Hematopoietic multipotent progenitor cell treated with erythropoietin and hydrocortisone succinate and interleukin-3 and kit ligand, for 6 days (in vitro differentiated cells): ENCODE measurements around the gene FADS2.

Experiments
- DNase-seq: peaks from one replicate; pipeline ENCODE4 v3.0.0-alpha.2; 2015

The FADS2 gene

DNA sequence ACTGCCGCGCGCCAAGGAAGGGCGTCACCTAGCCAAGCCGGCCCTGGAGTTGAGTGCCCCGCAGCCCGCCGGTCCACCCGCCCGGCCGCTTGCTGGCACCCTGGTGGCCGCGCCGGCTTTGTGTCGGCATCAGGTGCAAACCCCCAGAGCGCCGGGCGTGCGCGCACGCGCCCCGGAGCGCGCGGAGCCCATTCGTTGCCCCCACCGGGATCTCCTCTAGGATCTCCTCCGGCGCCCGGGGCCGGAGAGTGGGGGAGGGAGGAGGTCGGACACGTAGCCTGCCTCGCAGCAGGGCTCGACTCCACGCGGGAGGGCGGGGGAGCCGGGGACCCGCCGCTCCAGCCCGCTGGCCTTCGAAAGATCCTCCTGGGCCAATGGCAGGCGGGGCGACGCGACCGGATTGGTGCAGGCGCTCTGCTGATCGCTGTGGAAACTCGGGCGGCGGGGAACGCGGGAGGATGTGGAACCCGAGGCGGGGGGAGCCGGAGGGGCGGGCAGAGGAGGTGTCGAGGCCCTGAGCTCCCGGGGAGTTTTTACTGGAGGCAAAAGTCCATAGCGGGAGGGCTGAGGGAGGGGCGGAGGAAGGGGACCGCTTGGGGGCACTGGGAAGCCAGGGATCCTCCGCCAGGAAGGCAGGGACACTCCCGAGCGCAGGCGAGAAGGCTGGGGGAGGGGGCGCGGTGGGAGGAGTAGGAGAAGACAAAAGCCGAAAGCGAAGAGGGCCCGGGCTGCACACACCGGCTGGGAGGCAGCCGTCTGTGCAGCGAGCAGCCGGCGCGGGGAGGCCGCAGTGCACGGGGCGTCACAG, at the start of gene FADS2:
Gene FADS2, plus strand, starts transcription at position 730 of the 808 bp plus-strand sequence. CDS start 91 bp downstream, outside the sequence.
- peak; percentile 99 for DNase-seq

- no peak for DNase-seq
Observed at GRCh38 chr11:61778357-61778886, 49.7 kb upstream of the FADS2 start.

DNA sequence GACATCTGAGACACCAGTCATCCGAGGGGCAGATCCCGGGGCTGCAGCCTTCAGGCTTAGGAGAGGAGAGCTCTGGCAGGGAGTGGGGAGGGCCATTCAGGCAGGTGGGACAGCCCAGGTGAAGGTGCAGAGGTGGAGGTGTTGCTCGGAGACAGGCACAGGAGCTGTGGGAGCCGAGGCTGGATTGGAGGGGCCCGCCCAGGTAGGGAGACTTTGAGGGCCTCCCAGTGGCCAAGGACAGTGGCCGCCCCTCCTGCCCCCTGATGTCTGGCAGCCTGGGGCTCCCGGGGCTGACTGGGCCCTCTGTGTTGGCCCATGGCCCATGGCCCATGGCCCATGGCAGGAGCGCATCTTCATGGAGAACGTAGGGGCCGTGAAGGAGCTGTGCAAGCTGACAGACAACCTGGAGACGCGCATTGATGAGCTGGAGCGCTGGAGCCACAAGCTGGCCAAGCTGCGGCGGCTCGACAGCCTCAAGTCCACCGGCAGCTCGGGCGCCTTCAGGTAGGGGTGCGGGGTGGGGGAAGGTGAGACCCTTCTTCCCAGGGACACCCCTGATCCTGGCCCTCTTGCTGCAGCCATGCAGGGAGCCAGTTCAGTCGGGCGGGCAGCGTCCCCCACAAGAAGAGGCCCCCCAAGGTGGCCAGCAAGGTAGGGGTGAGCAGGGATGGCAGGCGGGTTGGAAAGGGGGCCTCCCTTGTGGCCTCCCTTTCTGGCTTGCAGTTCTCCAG, 49.0 kb upstream of the FADS2 start:
- DNase-seq, result no peak

DNA sequence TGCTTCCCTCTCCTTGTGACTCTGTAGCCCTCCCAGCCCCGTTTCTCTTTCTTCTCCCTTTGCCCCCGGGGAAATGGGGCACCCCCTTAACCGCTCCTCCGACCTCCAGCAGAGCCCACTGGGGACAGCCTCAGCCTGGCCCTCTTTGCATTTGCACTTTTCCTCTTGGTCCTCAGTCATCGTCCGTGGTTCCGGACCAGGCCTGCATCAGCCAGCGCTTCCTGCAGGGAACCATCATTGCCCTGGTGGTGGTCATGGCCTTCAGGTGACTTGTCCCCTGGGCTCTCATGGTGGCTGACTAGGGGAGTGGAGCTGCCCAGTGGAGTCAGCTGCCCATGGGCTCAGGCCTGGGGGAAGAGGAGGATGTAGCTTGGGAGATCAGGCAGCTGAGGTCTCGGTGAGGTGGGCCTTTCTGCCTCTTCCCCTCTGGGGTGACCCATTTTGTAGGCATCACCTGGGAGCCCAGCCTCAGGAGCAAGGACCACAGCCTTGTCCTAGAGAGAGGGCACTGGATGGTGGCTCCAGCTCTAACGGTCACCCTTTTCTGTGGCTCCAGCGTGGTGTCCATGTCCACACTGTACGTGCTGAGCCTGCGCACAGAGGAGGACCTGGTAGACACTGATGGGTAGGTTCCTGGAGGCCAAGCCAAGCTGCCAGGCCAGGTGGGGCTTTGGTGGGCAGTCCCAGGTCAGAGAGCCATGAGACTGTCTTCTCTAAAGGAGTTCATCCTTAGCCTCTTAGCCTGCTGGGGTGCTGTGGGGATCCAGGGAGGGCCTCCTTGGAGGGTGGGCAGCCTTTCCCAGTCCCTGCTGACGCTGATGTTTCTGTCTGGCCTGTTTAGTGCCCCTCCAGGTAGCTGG, 48.2 kb upstream of the FADS2 start:
- DNase-seq, result no peak

- no peak for DNase-seq
Observed at GRCh38 chr11:61780581-61781162, 47.4 kb upstream of the FADS2 start.

DNA sequence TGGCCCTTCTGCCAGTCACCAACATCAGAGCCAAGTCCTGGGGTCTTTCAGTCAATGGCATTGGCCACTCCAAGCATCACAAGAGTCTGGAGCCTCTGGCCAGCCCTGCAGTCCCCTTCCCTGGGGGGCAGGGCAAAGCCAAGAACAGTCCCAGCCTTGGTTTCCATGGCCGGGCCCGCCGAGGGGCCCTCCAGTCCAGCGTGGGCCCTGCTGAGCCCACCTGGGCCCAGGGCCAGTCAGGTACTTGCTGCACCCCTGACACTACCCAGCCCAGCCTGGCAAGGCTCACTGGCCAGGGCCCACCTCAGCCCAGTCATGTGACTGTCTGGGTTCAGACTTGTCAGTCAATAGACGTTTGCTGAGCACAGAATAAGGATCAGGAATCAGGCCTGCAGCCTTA, 46.5 kb upstream of the FADS2 start:
- no peak for DNase-seq

GRCh38 chr11:61782299-61782698, 45.8 kb upstream of the FADS2 start:
- DNase-seq, result no peak

DNA sequence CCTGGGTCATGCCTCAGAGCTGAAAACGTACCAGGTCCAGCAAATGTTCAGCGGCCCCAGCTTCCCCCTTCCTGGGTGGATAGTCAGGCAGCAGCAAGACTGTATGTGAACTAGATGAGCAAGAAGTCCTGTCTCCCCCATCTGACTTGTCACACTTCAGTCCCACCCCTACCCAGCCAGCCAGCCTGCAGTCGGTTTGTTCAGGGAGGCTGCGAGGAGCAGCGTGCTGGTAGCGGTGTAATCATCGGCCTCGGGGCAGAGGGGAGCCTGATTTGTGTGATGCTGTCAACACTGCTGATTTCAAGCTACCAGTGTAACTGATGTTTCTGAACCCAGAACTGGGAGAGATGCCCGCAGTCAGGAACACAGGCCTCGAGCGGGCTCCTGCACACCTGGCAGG, 45.3 kb upstream of the FADS2 start:
- DNase-seq, result no peak

GRCh38 chr11:61783717-61784505, 44.2 kb upstream of the FADS2 start:
- no peak for DNase-seq

- DNase-seq, result no peak
Observed at GRCh38 chr11:61784506-61784805, 43.6 kb upstream of the FADS2 start.

DNA sequence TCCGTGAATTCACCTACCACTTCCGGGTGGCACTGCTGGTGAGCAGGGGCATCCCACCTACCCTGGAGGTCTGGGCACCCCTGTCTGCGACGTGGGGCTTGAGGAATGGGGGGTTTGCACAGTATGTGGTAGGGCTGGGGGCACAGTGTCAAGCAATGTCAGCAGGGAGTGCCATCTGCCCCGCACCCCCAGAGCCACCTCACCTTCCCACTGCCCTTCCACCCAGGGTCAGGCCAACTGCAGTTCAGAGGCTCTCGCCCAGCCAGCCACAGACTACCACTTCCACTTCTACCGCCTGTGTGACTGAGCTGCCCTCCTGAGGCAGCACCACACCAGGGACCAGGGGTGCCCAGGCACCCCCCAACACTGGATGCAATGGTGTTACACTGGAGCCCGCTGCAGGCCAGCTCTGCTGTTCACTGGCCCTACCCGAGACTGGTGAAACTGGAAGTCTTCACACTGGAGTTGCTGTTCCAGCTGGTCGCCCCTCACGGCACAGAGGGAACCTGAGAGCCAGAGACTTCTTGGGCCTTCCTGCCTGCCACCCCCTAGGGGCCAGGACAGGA, 42.2 kb upstream of the FADS2 start:
- DNase-seq, result no peak

GRCh38 chr11:61787928-61788491, 40.1 kb upstream of the FADS2 start:
- DNase-seq, result peak; percentile 78

GRCh38 chr11:61791737-61792309, 36.3 kb upstream of the FADS2 start:
- peak; percentile 89 for DNase-seq

DNA sequence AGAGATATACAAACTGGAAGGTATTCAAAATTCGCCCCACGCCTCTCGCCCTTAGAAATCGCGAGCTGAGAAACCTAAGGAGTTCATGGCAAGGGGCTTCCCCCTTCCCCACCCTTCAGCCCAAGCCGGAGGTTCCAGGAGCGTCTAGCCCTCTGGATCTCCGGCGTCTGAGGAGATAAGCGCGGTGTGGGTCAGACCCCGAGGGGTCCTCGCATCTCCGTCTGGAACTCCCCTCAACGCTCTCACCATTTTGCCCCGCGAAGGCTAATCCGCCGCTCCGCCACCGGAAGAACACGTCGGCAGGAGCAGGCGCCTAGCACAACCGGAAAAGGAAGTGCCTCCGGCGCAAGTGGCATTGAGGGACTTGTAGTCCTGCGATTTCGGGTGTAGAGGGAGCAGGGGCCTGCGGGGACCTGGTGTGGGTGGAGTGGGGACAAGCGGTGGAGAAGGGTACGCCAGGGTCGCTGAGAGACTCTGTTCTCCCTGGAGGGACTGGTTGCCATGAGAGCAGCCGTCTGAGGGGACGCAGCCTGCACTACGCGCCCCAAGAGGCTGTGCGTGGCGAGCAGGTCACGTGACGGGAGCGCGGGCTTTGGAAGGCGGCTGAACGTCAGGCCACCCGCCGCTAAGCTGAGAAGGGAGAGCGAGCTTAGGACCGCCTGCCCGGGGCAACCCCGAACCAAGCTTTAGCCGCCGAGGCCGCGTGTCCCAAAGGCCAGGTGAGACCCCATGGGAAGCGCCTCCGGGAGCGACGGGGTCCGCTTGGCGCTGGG, 35.6 kb upstream of the FADS2 start, which contains the start of the genes FEN1 and TMEM258:
Gene FEN1, plus strand, starts transcription at position 602 of the 773 bp plus-strand sequence. CDS start 2,451 bp downstream, outside the sequence.
Gene TMEM258, minus strand, starts transcription at position 290 of the 773 bp plus-strand sequence. Its CDS starts 41 bp downstream, at position 249.
- DNase-seq, result peak; percentile 96

- peak; percentile 51 for DNase-seq
Observed at GRCh38 chr11:61793083-61793828, 34.8 kb upstream of the FADS2 start.

GRCh38 chr11:61793829-61794204, 34.3 kb upstream of the FADS2 start:
- DNase-seq, result no peak

DNA sequence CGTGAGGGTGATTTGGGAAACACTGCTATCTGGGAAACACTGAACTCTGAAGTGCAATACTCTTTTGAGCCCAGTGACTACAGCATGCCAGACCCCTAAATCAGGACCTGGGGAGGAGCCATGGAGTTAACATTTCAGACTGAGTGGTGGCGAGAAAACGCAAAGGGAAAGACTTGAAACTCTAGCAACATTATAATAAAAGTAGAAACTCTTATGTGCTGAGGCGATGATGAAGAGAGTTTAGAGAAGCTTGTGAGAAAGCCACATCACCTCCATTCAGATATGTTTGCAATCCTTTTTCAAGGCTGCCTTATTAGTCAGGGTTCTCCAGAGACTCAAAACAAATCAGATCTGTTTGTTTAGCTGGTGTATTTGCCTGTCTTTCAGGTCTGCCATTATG, 33.5 kb upstream of the FADS2 start:
- no peak for DNase-seq

- no peak for DNase-seq
Observed at GRCh38 chr11:61795459-61795858, 32.6 kb upstream of the FADS2 start.
